Sigmoid colon (tissue), 4 donors: ENCODE data around the gene APRT.
"Not testable (repeated sequence)": the region's sequence is repeated elsewhere in the genome, so short reads cannot be mapped to it uniquely, and the experiment has no call there.

Source experiments
- CTCF ChIP-seq, 4 experiments: fragments of 450-650 bp in 3 of 4; fragments of 200-600 bp in 1 of 4; IDR thresholded peaks; one replicate each; pipeline ENCODE4 v1.5.1; 2016 to 2019; ENCODE audit warnings: antibody characterized with exemption in 4 of 4, mild to moderate bottlenecking in 3 of 4, moderate library complexity in 2 of 4
- EP300 ChIP-seq, 4 donors: sonication (generic); formaldehyde crosslinking; IDR thresholded peaks; one replicate each; pipeline ENCODE4 v1.6.1; 2017; ENCODE audit warnings: antibody characterized with exemption in 4 of 4
- POLR2A ChIP-seq, 2 donors: fragments of 450-650 bp; IDR thresholded peaks; one replicate each; pipeline ENCODE4 v1.6.1; 2016; ENCODE audit warnings: antibody characterized with exemption in 2 of 2, mild to moderate bottlenecking in 2 of 2, moderate library complexity in 2 of 2
- POLR2AphosphoS5 ChIP-seq, 4 donors: sonication (generic); formaldehyde crosslinking; IDR thresholded peaks; one replicate each; pipeline ENCODE4 v1.6.1; 2017; ENCODE audit warnings: antibody characterized with exemption in 4 of 4

GRCh38 chr16:88788749-88789148 is 23.0 kb downstream of the APRT start:
- TF ChIP-seq CTCF, POLR2A, POLR2AphosphoS5, EP300 (IDR thresholded peaks at IDR 0.05): not testable (repeated sequence)
